Measurements from ENCODE around the gene ZMYM2.

ZMYM2 gene

GRCh38 chr13:19984430-19985218 is 26.1 kb downstream of the ZMYM2 start:
- in situ Hi-C loops (cut with HindIII; ENCODE audit: low sequenced_read_pairs): no loop called here

GRCh38 chr13:19985219-19985556 is 26.7 kb downstream of the ZMYM2 start:
- no peak overlapping the region for H3K4me3 ChIP-seq (ENCODE audit: low read depth, low read length)
- TF ChIP-seq CTCF (IDR thresholded peaks at IDR 0.05; ENCODE audit: low read depth, low read length, missing control alignments): no peak
- no peak for DNase-seq (ENCODE audit: low read depth)
- in situ Hi-C loops (cut with HindIII; ENCODE audit: low sequenced_read_pairs): no loop called here

More at GRCh38 chr13:19984430-19985218, 26.1 kb downstream of the ZMYM2 start:
- peak; percentile 69 for TF ChIP-seq CTCF (IDR thresholded peaks at IDR 0.05; ENCODE audit: low read depth, low read length, missing control alignments)
- peak; percentile 37 for DNase-seq (ENCODE audit: low read depth)
- no peak overlapping the region for H3K4me3 ChIP-seq (ENCODE audit: low read depth, low read length)

- H3K4me3 ChIP-seq (ENCODE audit: low read depth, low read length): no peak overlapping the region
- in situ Hi-C loops (cut with HindIII; ENCODE audit: low sequenced_read_pairs): no loop called here
- no peak for TF ChIP-seq CTCF (IDR thresholded peaks at IDR 0.05; ENCODE audit: low read depth, low read length, missing control alignments)
- no peak for DNase-seq (ENCODE audit: low read depth)
Observed at GRCh38 chr13:19991531-19991930, 33.0 kb downstream of the ZMYM2 start.

- in situ Hi-C loops (cut with HindIII; ENCODE audit: low sequenced_read_pairs): no loop called here
- no peak overlapping the region for H3K4me3 ChIP-seq (ENCODE audit: low read depth, low read length)
- no peak for DNase-seq (ENCODE audit: low read depth)
- no peak for TF ChIP-seq CTCF (IDR thresholded peaks at IDR 0.05; ENCODE audit: low read depth, low read length, missing control alignments)
Observed at GRCh38 chr13:19993024-19993423, 34.5 kb downstream of the ZMYM2 start.

- H3K4me3 ChIP-seq (ENCODE audit: low read depth, low read length): no peak overlapping the region
- DNase-seq (ENCODE audit: low read depth): no peak
- no peak for TF ChIP-seq CTCF (IDR thresholded peaks at IDR 0.05; ENCODE audit: low read depth, low read length, missing control alignments)
- in situ Hi-C loops (cut with HindIII; ENCODE audit: low sequenced_read_pairs): no loop called here
Observed at GRCh38 chr13:19998960-19999359, 40.4 kb downstream of the ZMYM2 start.

- DNase-seq (ENCODE audit: low read depth): no peak
- TF ChIP-seq CTCF (IDR thresholded peaks at IDR 0.05; ENCODE audit: low read depth, low read length, missing control alignments): no peak
- in situ Hi-C loops (cut with HindIII; ENCODE audit: low sequenced_read_pairs): no loop called here
- H3K4me3 ChIP-seq (ENCODE audit: low read depth, low read length): no peak overlapping the region
Observed at GRCh38 chr13:20000062-20000552, 41.6 kb downstream of the ZMYM2 start.

Measured in astrocyte of the cerebellum (primary cell).